Adrenal gland (tissue), 12 donors: ENCODE data around the gene CES2. TPM values are rescaled to one million over a fixed set of nuclear protein-coding genes. Genes with fewer than 3 reads are reported as not detected.
A peak's percentile ranks its signal among the peaks of the same experiment; 100 is the strongest.

Experiments used
- DNase-seq, 7 donors: peaks; one replicate each; pipeline ENCODE4 v3.0.0-alpha.2; 2019 to 2020
- H3K27ac ChIP-seq, 5 donors: fragments of 200-600 bp; sonication (generic) in 4 of 5; 1 replicate in 3 of 5; 2 replicates in 2 of 5; pipeline versions ENCODE4 v1.5.1 to v1.8.0; 2016 to 2020; ENCODE audit warnings: mild to moderate bottlenecking in 1 of 5
- H3K27me3 ChIP-seq: fragments of 200-600 bp; 2 replicates; pipeline ENCODE4 v1.8.0; 2021
- H3K36me3 ChIP-seq, 2 donors: fragments of 200-600 bp; replicated peaks in 1 of 2; 1 replicate in 1 of 2; 2 replicates in 1 of 2; pipeline versions ENCODE4 v1.5.1 to v1.8.0; 2018 to 2022
- H3K4me1 ChIP-seq, 2 donors: fragments of 200-600 bp; replicated peaks in 1 of 2; 1 replicate in 1 of 2; 2 replicates in 1 of 2; pipeline versions ENCODE4 v1.5.1 to v1.8.0; 2018 to 2021
- H3K4me3 ChIP-seq, 4 donors: fragments of 200-600 bp; sonication (generic) in 3 of 4; one replicate each; pipeline ENCODE4 v1.5.1; 2016 to 2018
- H3K9me3 ChIP-seq, 3 donors: fragments of 200-600 bp; sonication (generic) in 1 of 3; replicated peaks in 1 of 3; 1 replicate in 2 of 3; 2 replicates in 1 of 3; pipeline versions ENCODE4 v1.5.1 to v1.8.0; 2016 to 2021
- POLR2A ChIP-seq, 2 donors: fragments of 450-650 bp; IDR thresholded peaks; one replicate each; pipeline ENCODE4 v1.6.1; 2017; ENCODE audit warnings: antibody characterized with exemption in 2 of 2, mild to moderate bottlenecking in 2 of 2, moderate library complexity in 1 of 2
- WGBS, 4 donors: extraction: QIAGEN DNeasy Blood & Tissue Kit in 2 of 4; methylation state at CpG; one replicate each; pipeline versions ENCODE4 v1.1.5 to v1.1.7; 2013 to 2017; 5-methylcytosine and 5-hydroxymethylcytosine counted together
- intact Hi-C, 2 donors: fragments of 100-400 bp; cut with DNase I; formaldehyde crosslinking; loops; one replicate each; pipeline versions ENCODE4 v1.14.1 to v1.15.0; 2022 to 2023
- polyA plus RNA-seq, 3 donors: library from polyadenylated mRNA; stranded (reverse); fragments of 200-250 nt in 2 of 3; fragments of 350-450 nt in 1 of 3; fragmentation: Illumina TruSeq in 1 of 3; extraction: RNeasy Lipid Tissue Mini Kit (QIAGEN cat#74804) in 1 of 3; gene quantifications; one replicate each; pipeline ENCODE4 v1.2.3, GENCODE V29; 2013 to 2014
- total RNA-seq, 9 donors: library from RNA; depleted of rRNA in 4 of 9; stranded (reverse); fragments of >200 nt in 4 of 9; fragments of 120-200 nt in 1 of 9; fragmentation: NEBNext Ultra II Directional in 1 of 9; extraction: Animal tissue kit (Norgen Biotek cat#: 25700) in 1 of 9; gene quantifications; one replicate each; pipeline versions ENCODE4 v1.1.0 to v1.2.4, GENCODE V29; 2013 to 2023
- TF ChIP-seq, protein P1 (sequence below), 6 experiments: fragments of 450-650 bp in 4 of 6; fragments of 200-600 bp in 2 of 6; sonication (generic) in 1 of 6; IDR thresholded peaks; 1 replicate in 5 of 6; 2 replicates in 1 of 6; pipeline versions ENCODE4 v1.5.1 to v1.8.0; 2016 to 2021; ENCODE audit warnings: antibody characterized with exemption in 6 of 6, mild to moderate bottlenecking in 2 of 6, moderate library complexity in 1 of 6
- donor health status: healthy with polysubstance abuse.
- donor health status: Bipolar disorder and iron deficiency.
- donor health status: DM: yes; HTN: yes; CAD: no.
- donor health status: DM: no; HTN: no; CAD: no.
- donor health status: DM: no; HTN: no; CAD: no.
- donor health status: DM: yes; HTN: yes; CAD: no.

The CES2 gene
- total and polyA plus RNA-seq, 12 donors, result 25.6 to 133 (median 85.3) TPM

DNA sequence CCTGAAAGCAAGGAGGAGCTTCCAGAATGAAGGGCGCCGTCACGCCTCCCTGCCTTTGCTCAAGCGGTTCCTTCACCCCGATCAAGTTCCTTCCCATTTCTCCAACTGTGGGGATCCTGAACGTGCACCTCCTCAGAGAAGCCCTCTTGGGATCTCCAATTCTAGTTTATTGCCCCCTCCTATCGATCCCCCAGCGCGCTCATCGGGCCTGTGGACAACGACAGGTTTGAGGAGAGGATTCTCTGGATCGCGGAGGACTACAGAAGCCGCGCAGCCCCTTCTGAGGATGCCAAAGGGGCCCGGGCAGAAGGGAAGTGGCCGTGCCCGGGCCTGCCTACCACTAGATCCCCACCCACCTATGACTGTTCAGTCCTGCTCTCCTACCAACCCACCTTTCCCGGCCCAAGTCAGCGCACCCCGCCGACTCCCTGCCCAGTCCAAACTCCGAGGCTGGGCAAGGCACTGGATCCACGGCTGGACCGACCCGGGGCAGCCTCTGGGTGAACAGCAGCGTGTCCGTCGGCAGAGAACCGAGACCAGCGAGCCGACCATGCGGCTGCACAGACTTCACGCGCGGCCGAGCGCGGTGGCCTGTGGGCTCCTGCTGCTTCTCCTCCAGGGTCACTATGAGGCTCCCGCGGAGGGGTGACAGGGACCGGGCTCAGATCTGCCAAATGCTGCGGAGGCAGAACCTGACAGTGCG lies 13.0 kb downstream of the CES2 start:
- DNase-seq, result no peak

DNA sequence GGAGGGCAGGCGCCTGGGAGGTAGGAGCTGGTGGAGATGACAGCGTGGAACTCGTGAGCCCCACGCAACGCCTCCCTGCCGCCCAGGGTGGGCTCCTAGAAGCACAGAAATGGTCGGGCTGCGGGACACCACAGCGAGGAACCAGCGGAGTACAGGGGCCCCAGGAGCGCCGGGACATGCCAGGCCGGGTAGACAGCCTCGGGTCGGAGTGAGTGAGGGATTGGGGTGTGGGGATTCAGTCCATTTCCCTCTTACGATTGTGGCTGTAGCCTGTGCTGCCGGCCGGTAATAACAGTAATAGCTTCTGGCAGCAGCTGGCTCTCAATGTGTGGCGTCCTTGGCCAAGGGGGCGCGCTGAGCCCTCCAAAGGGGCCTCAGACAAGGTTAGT lies 13.5 kb downstream of the CES2 start:
- WGBS, 4 donors, result 39 to 46% (median 42%) methylated on average over 4 to 21 of the region's 21 CpGs
- H3K27ac ChIP-seq, result no peak overlapping the region
- DNase-seq, result no peak
- no peaks in the 10 kb centered on the region for H3K27me3 ChIP-seq
- peaks cover 0 to 5% of the 10 kb centered on the region in 2 donors for H3K36me3 ChIP-seq
- H3K4me3 ChIP-seq, result peak overlapping the region in 1 of 4 donors; percentile 78
- no peak for TF ChIP-seq POLR2A (IDR thresholded peaks at IDR 0.05)
- TF ChIP-seq, protein P1, sequence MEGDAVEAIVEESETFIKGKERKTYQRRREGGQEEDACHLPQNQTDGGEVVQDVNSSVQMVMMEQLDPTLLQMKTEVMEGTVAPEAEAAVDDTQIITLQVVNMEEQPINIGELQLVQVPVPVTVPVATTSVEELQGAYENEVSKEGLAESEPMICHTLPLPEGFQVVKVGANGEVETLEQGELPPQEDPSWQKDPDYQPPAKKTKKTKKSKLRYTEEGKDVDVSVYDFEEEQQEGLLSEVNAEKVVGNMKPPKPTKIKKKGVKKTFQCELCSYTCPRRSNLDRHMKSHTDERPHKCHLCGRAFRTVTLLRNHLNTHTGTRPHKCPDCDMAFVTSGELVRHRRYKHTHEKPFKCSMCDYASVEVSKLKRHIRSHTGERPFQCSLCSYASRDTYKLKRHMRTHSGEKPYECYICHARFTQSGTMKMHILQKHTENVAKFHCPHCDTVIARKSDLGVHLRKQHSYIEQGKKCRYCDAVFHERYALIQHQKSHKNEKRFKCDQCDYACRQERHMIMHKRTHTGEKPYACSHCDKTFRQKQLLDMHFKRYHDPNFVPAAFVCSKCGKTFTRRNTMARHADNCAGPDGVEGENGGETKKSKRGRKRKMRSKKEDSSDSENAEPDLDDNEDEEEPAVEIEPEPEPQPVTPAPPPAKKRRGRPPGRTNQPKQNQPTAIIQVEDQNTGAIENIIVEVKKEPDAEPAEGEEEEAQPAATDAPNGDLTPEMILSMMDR (IDR thresholded peaks at IDR 0.05), result no peak
- no peaks in the 10 kb centered on the region for H3K9me3 ChIP-seq
- H3K4me1 ChIP-seq, result peaks cover 5% of the 10 kb centered on the region in 2 donors
- intact Hi-C loops, result no loop called here

More for the DNA sequence above, 13.0 kb downstream of the CES2 start:
- no peak overlapping the region for H3K27ac ChIP-seq
- peak overlapping the region in 2 of 4 donors; percentile 49 to 78 for H3K4me3 ChIP-seq
- H3K9me3 ChIP-seq, result no peaks in the 10 kb centered on the region
- H3K4me1 ChIP-seq, result peaks cover 5% of the 10 kb centered on the region in 2 donors
- peaks cover 0 to 10% of the 10 kb centered on the region in 2 donors for H3K36me3 ChIP-seq
- no peak for TF ChIP-seq POLR2A (IDR thresholded peaks at IDR 0.05)
- TF ChIP-seq, protein P1 (IDR thresholded peaks at IDR 0.05), result no peak
- H3K27me3 ChIP-seq, result no peaks in the 10 kb centered on the region
- 0 to 8% (median 6%) methylated on average over 6 to 44 of the region's 44 CpGs for WGBS, 4 donors
- intact Hi-C loops, result no loop called here

DNA sequence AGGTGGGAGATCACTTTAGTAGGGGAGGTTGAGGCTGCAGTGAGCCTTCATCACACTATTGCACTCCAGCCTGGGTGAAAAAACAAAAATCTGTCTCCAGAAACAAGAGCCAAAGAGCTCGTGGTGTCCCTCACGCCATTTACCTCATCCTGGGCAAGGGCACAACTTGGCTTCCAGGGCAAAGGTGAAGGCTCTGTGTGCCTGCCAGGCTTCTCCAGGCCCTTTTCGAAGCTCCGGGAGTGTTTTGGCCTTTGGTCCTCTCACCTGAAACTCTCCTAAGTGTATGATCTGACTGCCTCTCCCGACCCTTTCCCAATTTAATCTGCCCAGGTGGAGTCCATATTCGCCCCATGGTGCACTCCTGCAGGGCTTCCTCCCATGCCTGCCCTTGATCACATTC lies 14.2 kb downstream of the CES2 start:
- Histone ChIP-seq H3K4me1 (peaks cover 5% of the 10 kb centered on the region in 2 donors), H3K4me3 (no peak overlapping the region), H3K27ac (no peak overlapping the region), H3K27me3 (no peaks in the 10 kb centered on the region), H3K36me3 (no peaks in the 10 kb centered on the region), H3K9me3 (no peaks in the 10 kb centered on the region)
- intact Hi-C loops, result no loop called here
- no peak for DNase-seq
- no peak for TF ChIP-seq POLR2A (IDR thresholded peaks at IDR 0.05)
- TF ChIP-seq, protein P1 (IDR thresholded peaks at IDR 0.05), result no peak
- 55 to 74% (median 60%) methylated on average over 5 to 6 of the region's 6 CpGs for WGBS, 4 donors

DNA sequence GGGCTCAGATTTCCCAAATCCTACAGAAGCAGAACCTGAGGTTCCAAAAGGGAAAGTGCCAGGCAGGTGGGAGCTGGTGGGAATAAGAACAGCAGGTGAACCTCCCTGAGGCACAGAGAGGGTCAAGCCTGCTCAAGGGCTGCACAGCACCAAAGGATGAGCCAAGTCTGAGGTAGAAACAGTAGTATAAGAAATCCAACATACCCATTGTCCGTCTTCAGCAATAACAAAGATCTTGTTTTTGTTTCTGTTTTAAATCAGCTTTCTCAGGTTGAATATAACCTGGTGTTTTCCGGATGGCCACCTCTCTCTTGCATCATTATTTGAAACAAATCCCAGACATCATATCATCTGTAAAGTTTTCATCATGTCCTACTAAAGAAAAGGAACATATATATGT lies 15.1 kb downstream of the CES2 start:
- TF ChIP-seq, protein P1 (IDR thresholded peaks at IDR 0.05), result no peak
- TF ChIP-seq POLR2A (IDR thresholded peaks at IDR 0.05), result no peak
- peaks cover 5% of the 10 kb centered on the region in 2 donors for H3K4me1 ChIP-seq
- no peaks in the 10 kb centered on the region for H3K27me3 ChIP-seq
- H3K4me3 ChIP-seq, result no peak overlapping the region
- H3K9me3 ChIP-seq, result no peaks in the 10 kb centered on the region
- H3K36me3 ChIP-seq, result no peaks in the 10 kb centered on the region
- WGBS, 4 donors, result 76 to 85% (median 82%) methylated on average over 2 of the region's 2 CpGs
- no peak overlapping the region for H3K27ac ChIP-seq
- intact Hi-C loops, result no loop called here
- no peak for DNase-seq
